ENCODE measurements around the gene CDC7. TPM values are rescaled to one million over a fixed set of nuclear protein-coding genes. Genes with fewer than 3 reads are reported as not detected.
"Not testable (repeated sequence)": the region's sequence is repeated elsewhere in the genome, so short reads cannot be mapped to it uniquely, and the experiment has no call there.

Gene CDC7
- total RNA-seq, 1 donor from 2014 or later, result 21.3 TPM

- no peak for TF ChIP-seq CTCF (IDR thresholded peaks at IDR 0.05; ENCODE audit: unreplicated experiment)
- H3K4me1 Mint-ChIP-seq (ENCODE audit: unreplicated experiment), result peaks cover 31% of the 10 kb centered on the region
- H3K27ac Mint-ChIP-seq (ENCODE audit: unreplicated experiment), result peak overlapping the region; percentile 74
- DNase-seq (ENCODE audit: low spot score), result no peak
- H3K9me3 Mint-ChIP-seq (ENCODE audit: unreplicated experiment), result no peaks in the 10 kb centered on the region
- H3K27me3 Mint-ChIP-seq (ENCODE audit: unreplicated experiment), result peaks cover 1% of the 10 kb centered on the region
- peaks cover 5% of the 10 kb centered on the region for H3K36me3 Mint-ChIP-seq (ENCODE audit: low read depth, unreplicated experiment)
- H3K4me3 Mint-ChIP-seq (ENCODE audit: unreplicated experiment), result no peak overlapping the region
These were observed 10.1 kb downstream of the CDC7 start for GRCh38 chr1:91510754-91511153.

- Mint-ChIP-seq H3K27me3 (ENCODE audit: unreplicated experiment) (peaks cover 1% of the 10 kb centered on the region), H3K4me1 (ENCODE audit: unreplicated experiment) (peaks cover 26% of the 10 kb centered on the region), H3K27ac (ENCODE audit: unreplicated experiment) (no peak overlapping the region), H3K4me3 (ENCODE audit: unreplicated experiment) (no peak overlapping the region), H3K36me3 (ENCODE audit: low read depth, unreplicated experiment) (peaks cover 6% of the 10 kb centered on the region), H3K9me3 (ENCODE audit: unreplicated experiment) (no peaks in the 10 kb centered on the region)
- no peak for DNase-seq (ENCODE audit: low spot score)
- peak; percentile 77 for TF ChIP-seq CTCF (IDR thresholded peaks at IDR 0.05; ENCODE audit: unreplicated experiment)
These were observed 10.7 kb downstream of the CDC7 start for GRCh38 chr1:91511386-91511785.

- H3K36me3 Mint-ChIP-seq (ENCODE audit: low read depth, unreplicated experiment), result peaks cover 16% of the 10 kb centered on the region
- TF ChIP-seq CTCF (IDR thresholded peaks at IDR 0.05; ENCODE audit: unreplicated experiment), result no peak
- no peaks in the 10 kb centered on the region for H3K9me3 Mint-ChIP-seq (ENCODE audit: unreplicated experiment)
- peaks cover 1% of the 10 kb centered on the region for H3K27me3 Mint-ChIP-seq (ENCODE audit: unreplicated experiment)
- H3K27ac Mint-ChIP-seq (ENCODE audit: unreplicated experiment), result peak overlapping the region; percentile 59
- no peak for DNase-seq (ENCODE audit: low spot score)
- H3K4me1 Mint-ChIP-seq (ENCODE audit: unreplicated experiment), result peaks cover 28% of the 10 kb centered on the region
- no peak overlapping the region for H3K4me3 Mint-ChIP-seq (ENCODE audit: unreplicated experiment)
These were observed 12.5 kb downstream of the CDC7 start for GRCh38 chr1:91513160-91513559.

- no peak for TF ChIP-seq CTCF (IDR thresholded peaks at IDR 0.05; ENCODE audit: unreplicated experiment)
- no peak for DNase-seq (ENCODE audit: low spot score)
- no peaks in the 10 kb centered on the region for H3K9me3 Mint-ChIP-seq (ENCODE audit: unreplicated experiment)
- peaks cover 20% of the 10 kb centered on the region for H3K36me3 Mint-ChIP-seq (ENCODE audit: low read depth, unreplicated experiment)
- peaks cover 25% of the 10 kb centered on the region for H3K4me1 Mint-ChIP-seq (ENCODE audit: unreplicated experiment)
- no peak overlapping the region for H3K4me3 Mint-ChIP-seq (ENCODE audit: unreplicated experiment)
- H3K27ac Mint-ChIP-seq (ENCODE audit: unreplicated experiment), result no peak overlapping the region
- peaks cover 1% of the 10 kb centered on the region for H3K27me3 Mint-ChIP-seq (ENCODE audit: unreplicated experiment)
These were observed 13.1 kb downstream of the CDC7 start for GRCh38 chr1:91513706-91514105.

- Mint-ChIP-seq H3K9me3 (ENCODE audit: unreplicated experiment) (no peaks in the 10 kb centered on the region), H3K27me3 (ENCODE audit: unreplicated experiment) (no peaks in the 10 kb centered on the region), H3K4me3 (ENCODE audit: unreplicated experiment) (no peak overlapping the region), H3K27ac (ENCODE audit: unreplicated experiment) (no peak overlapping the region), H3K36me3 (ENCODE audit: low read depth, unreplicated experiment) (peaks cover 20% of the 10 kb centered on the region), H3K4me1 (ENCODE audit: unreplicated experiment) (peaks cover 5% of the 10 kb centered on the region)
- DNase-seq (ENCODE audit: low spot score), result no peak
- no peak for TF ChIP-seq CTCF (IDR thresholded peaks at IDR 0.05; ENCODE audit: unreplicated experiment)
These were observed 15.3 kb downstream of the CDC7 start for GRCh38 chr1:91515994-91516393.

- H3K27ac Mint-ChIP-seq (ENCODE audit: unreplicated experiment); H3K9me3 Mint-ChIP-seq (ENCODE audit: unreplicated experiment); DNase-seq (ENCODE audit: low spot score); H3K4me3 Mint-ChIP-seq (ENCODE audit: unreplicated experiment); H3K4me1 Mint-ChIP-seq (ENCODE audit: unreplicated experiment); H3K27me3 Mint-ChIP-seq (ENCODE audit: unreplicated experiment): not testable (repeated sequence)
- H3K36me3 Mint-ChIP-seq (ENCODE audit: low read depth, unreplicated experiment), result peaks cover 20% of the 10 kb centered on the region
These were observed 16.0 kb downstream of the CDC7 start for GRCh38 chr1:91516605-91517004.

- H3K4me1 Mint-ChIP-seq (ENCODE audit: unreplicated experiment); H3K27me3 Mint-ChIP-seq (ENCODE audit: unreplicated experiment); DNase-seq (ENCODE audit: low spot score); H3K27ac Mint-ChIP-seq (ENCODE audit: unreplicated experiment); H3K4me3 Mint-ChIP-seq (ENCODE audit: unreplicated experiment); H3K9me3 Mint-ChIP-seq (ENCODE audit: unreplicated experiment): not testable (repeated sequence)
- peaks cover 20% of the 10 kb centered on the region for H3K36me3 Mint-ChIP-seq (ENCODE audit: low read depth, unreplicated experiment)
These were observed 18.5 kb downstream of the CDC7 start for GRCh38 chr1:91519167-91519566.
